DOHH2 (cell line): ENCODE measurements around the gene ZFPM1.

Experiments used
- CTCF ChIP-seq: fragments of 200-600 bp; sonication (generic); IDR thresholded peaks from one replicate; pipeline ENCODE4 v1.5.1; 2014; ENCODE audit warnings: antibody characterized with exemption, mild to moderate bottlenecking, low read depth, low read length; ENCODE audit not compliant: poor library complexity, severe bottlenecking
- EZH2phosphoT487 ChIP-seq: fragments of 200-600 bp; sonication (generic); IDR thresholded peaks from 2 replicates; pipeline ENCODE4 v1.6.1; 2017; ENCODE audit warnings: borderline replicate concordance, mild to moderate bottlenecking, antibody characterized with exemption, low read length, moderate library complexity, mixed read lengths

DNA sequence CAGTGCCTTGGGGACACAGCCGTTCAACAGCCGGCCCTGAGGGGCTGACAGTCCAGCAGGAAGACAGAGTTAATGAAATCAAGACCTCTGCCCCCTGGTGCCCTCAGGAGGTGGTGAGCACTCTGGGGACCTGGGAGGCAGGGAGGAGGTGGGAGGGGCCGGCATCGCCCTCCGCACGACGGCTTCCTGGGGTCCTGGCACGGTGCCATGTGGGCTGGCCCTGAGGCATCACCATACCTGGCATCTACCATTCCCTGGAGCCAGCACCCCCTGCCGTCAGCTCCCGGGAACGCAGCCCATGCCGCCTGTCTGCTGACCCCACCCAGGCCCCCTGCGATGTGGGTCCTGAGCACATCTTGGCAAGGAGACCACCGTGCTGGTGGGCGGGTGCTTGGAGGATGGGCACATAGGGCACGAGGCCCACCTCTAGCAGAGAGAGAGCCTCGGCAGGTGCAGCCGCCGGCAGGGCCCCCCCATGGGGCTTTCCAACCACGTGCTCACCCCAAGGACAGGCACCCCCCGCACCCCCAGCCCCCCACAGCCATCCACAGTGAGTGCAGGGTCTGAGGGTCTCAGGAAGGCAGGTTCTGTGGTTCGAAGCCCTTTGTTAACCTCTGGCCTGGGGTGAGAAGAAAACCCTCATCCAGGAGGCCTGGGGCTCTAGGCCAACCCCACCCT is 52.5 kb downstream of the ZFPM1 start:
- TF ChIP-seq CTCF (peak; percentile 67), EZH2phosphoT487 (no peak)
